Fibroblast of villous mesenchyme (primary cell): ENCODE measurements around the gene AUTS2. TPM values are rescaled to one million over a fixed set of nuclear protein-coding genes. Genes with fewer than 3 reads are reported as not detected.

Source experiments
- DNase-seq: peaks from one replicate; pipeline ENCODE4 v3.0.0-alpha.2; 2010; ENCODE audit warnings: low read depth
- H3K4me3 ChIP-seq: 2 replicates; pipeline ENCODE4 v1.5.1; 2011; ENCODE audit warnings: low read depth, mild to moderate bottlenecking, low read length
- CTCF ChIP-seq: IDR thresholded peaks from 2 replicates; pipeline ENCODE4 v1.5.1; 2012; ENCODE audit warnings: low read depth, mild to moderate bottlenecking, low read length; ENCODE audit not compliant: insufficient read depth
- total RNA-seq: library from RNA; depleted of rRNA; stranded (reverse); fragments of >200 nt; gene quantifications from 2 replicates; pipeline ENCODE4 v1.2.3, GENCODE V29; 2012

Gene AUTS2
- total RNA-seq, 1 donor = 3.9 TPM

- no peak overlapping the region for H3K4me3 ChIP-seq
- no peak for DNase-seq
- no peak for TF ChIP-seq CTCF
Measured at GRCh38 chr7:70655694-70656093, 1057.4 kb downstream of the AUTS2 start.

GRCh38 chr7:70657571-70657970, 1059.3 kb downstream of the AUTS2 start:
- H3K4me3 ChIP-seq = no peak overlapping the region
- no peak for TF ChIP-seq CTCF
- no peak for DNase-seq

- TF ChIP-seq CTCF = no peak
- DNase-seq = no peak
- no peak overlapping the region for H3K4me3 ChIP-seq
Measured at GRCh38 chr7:70657989-70658632, 1059.8 kb downstream of the AUTS2 start.

GRCh38 chr7:70659263-70659662, 1061.0 kb downstream of the AUTS2 start:
- H3K4me3 ChIP-seq = no peak overlapping the region
- DNase-seq = no peak
- TF ChIP-seq CTCF = no peak

- H3K4me3 ChIP-seq = no peak overlapping the region
- no peak for DNase-seq
- no peak for TF ChIP-seq CTCF
Measured at GRCh38 chr7:70660154-70660818, 1062.0 kb downstream of the AUTS2 start.

- TF ChIP-seq CTCF = no peak
- no peak overlapping the region for H3K4me3 ChIP-seq
- DNase-seq = no peak
Measured at GRCh38 chr7:70660819-70661191, 1062.5 kb downstream of the AUTS2 start.
